NCI-H128 (cell line): ENCODE results near the gene PHLPP2.
"Not testable (repeated sequence)": the region's sequence is repeated elsewhere in the genome, so short reads cannot be mapped to it uniquely, and the experiment has no call there.

Experiments used
- DNase-seq: peaks from one replicate; lab custom pipeline; 2025; ENCODE audit not compliant: unreplicated experiment; lab: John Stamatoyannopoulos, UW

The PHLPP2 gene

DNA sequence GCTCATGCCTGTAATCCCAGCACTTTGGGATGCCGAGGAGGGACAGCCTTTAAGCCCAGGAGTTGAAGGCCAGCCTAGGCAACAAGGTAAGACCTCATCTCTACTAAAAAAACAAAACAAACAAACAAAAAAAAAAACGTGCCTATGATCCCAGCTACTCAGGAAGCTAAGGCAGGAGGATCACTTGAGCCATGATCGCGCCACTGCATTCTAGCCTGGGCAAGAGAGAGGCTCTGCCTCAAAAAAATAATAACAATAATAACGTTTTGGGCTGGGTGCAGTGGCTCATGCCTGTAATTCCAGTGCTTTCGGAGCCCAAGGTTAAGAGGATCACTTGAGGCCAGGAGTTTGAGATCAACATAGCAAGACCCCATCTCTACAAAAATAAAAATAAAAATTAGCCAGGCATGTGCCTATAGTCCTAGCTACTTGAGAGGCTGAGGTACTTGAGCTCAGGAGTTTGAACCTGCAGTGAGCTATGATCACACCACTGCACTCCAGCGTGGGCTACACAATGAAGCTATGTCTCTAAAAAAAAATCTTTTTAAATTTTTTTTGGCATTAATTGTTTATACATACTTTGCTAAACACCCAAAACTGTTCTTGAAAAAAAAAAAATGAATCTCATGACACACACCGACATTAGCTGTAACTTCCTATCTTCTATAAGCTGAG is 3.3 kb downstream of the PHLPP2 start:
- DNase-seq: no peak

DNA sequence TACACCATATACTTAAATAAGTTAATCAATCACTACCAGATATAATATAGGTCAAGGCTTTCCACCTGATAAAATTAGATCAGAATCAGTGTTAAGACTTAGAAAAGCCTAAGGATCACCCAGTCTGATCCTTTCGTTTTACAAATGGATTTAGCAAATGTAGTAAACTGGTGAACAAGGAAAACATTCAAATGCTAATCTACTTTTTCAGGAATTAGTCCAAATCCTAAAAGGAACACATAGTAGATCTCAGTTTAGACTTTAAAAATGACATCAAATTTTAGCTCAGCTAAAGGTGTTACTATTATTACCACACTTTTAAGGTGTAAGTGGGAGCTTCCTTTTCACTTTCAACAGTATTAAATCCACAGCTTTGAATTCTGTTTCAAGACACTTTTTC is 12.0 kb downstream of the PHLPP2 start:
- DNase-seq: no peak

DNA sequence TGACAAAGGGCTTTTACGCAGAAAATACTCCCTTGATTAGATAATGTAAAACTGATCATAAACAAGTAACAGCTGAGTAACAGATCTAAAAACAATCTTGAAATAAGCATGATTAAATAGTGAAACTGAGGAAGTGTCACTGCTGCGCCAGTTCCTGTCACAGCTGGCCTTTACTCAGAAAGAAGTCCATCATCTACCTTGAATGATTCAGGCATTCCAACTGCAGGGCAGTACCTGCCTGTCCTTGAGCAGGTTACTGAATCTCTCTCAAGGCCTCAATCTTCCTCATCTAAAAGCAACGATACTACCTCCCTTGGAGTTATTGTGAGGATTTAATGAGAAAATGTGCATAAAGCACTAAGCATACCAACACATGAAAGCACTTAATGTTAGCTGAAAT is 12.7 kb downstream of the PHLPP2 start:
- no peak for DNase-seq

DNA sequence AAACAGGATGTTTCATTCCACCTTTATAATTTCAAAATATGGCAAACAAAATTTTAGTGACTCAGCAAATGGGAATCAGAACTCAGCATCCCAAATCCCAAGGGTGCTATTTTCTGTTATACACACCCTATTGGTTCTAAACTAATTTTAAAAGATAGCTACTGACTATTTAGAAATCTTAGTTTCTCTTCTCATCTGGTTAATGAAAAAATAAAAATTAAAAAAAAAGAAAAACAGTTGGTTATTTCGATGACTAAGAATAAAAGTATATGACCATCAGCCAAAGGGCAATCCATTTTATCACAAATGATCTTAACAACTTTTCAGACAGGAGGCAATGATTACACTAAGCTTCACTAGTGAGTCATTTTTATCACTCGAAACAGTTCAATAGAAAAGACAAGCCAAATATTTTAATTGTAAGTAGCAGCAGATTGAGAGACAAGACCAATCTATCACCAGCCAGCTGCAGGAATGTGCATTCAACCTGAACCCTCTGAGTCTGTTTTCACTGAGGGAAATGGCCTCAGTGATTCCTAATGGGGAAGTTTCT is 15.2 kb downstream of the PHLPP2 start:
- no peak for DNase-seq

DNA sequence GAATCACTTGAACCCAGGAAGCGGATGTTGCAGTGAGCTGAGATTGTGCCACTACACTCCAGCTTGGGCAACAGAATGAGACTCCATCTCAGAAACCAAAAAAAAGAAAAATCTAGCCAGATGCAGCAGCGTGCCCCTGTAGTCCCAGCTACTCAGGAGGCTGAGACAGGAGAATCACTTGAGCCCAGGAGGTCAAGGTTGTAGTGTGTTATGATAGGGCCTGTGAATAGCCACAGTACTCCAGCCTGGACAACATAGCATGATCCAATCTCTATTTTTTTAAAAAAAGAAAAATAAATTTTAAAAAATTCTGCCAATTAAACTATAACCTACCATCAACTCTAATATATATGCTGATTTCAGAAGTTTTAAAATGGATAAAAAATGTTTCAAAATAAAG is 15.8 kb downstream of the PHLPP2 start:
- no peak for DNase-seq

DNA sequence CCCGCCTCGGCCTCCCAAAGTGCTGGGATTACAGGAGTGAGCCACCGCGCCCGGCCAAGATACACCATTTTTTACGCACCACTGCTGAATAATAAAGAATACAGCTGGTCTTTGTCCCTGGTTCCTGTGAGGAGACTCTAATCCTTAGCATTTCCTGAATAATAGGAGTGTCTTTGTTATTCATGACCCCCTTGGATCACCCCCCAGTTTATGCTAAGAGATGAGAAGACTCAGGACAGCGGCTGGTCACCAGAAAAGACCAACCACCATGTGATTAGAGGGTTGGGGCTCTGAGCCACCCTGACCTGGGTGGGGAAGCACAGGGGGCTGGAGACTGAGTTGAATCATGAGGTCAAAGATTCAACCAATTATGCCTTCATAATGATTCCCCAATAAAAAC is 17.3 kb downstream of the PHLPP2 start:
- DNase-seq: no peak

GRCh38 chr16:71706046-71706445 is 18.5 kb downstream of the PHLPP2 start:
- no peak for DNase-seq

- DNase-seq: no peak
Measured at GRCh38 chr16:71703333-71703732, 21.2 kb downstream of the PHLPP2 start.

DNA sequence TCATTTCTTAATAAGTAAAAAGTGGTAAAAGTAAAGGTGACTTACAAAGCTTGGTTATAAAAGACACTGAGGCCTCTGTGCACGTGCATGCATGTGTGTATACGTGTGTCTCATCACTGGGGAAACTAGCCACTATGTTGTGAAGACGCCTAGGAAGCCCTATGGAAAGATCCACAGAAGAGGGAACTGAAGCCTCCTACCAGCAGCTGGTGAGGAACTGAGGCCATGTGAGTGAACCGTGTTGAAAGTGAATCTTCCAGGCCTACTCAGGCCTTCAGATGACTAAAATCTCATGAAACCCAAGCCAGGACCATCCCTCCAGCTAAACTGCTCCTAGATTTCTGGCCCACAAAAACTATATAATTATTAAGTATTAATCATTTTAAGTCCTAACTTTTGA is 23.7 kb downstream of the PHLPP2 start:
- no peak for DNase-seq

- DNase-seq: no peak
Measured at GRCh38 chr16:71698491-71698890, 26.0 kb downstream of the PHLPP2 start.

DNA sequence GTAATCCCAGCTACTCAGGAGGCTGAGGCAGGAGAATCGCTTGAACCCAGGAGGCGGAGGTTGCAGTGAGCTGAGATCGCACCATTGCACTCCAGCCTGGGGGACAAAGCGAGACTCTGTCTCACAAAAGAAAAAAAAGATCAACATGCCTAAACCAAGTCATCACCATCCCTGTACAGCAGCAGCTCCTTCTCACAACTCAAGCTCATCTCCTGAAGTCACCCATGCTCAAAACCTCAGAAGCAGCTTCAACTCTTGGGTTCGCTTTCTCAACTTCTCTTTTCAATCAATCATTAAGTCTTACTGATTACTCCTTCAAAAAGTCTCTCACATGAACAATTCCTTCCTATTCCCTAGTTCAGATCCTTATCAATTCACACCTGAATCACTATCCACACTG is 31.3 kb downstream of the PHLPP2 start:
- DNase-seq: no peak

GRCh38 chr16:71689901-71690300 is 34.6 kb downstream of the PHLPP2 start:
- DNase-seq: no peak

GRCh38 chr16:71687861-71688260 is 36.6 kb downstream of the PHLPP2 start:
- DNase-seq: no peak

DNA sequence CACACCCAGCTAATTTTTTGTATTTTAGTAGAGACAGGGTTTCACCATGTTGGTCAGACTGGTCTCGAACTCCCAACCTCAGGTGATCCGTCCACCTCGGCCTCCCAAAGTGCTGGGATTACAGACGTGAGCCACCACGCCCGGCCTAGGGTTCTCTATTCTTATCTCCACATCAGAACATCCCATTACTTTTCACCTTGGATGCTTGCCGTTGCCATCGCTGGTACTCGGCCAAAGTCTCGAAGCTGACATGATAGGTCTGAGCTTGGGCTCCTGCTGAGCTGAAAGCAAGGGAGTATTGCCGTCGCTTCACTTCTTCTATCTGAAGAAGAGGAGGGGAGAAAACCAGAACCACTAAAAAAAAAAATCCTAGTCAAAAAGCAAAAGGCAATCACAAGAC is 40.2 kb downstream of the PHLPP2 start:
- DNase-seq: not testable (repeated sequence)

DNA sequence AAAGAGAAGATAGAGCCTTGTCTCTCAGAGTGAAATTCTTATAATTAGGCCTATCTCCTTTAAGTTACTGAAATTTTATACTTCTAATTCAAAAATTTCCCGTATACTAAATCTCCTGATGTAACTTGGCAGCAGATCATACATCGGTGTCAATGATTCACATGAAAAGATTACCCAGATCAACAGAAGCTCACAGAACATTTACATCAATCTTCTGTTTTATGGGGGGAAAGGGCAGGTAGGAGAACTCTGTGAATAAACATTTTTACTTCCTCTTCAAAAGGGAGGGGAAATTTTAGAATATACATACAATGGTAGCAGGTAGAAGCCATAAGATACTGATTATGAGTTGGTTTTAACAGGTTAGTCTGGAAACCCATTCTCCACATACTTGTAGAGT is 43.1 kb downstream of the PHLPP2 start:
- DNase-seq: no peak

DNA sequence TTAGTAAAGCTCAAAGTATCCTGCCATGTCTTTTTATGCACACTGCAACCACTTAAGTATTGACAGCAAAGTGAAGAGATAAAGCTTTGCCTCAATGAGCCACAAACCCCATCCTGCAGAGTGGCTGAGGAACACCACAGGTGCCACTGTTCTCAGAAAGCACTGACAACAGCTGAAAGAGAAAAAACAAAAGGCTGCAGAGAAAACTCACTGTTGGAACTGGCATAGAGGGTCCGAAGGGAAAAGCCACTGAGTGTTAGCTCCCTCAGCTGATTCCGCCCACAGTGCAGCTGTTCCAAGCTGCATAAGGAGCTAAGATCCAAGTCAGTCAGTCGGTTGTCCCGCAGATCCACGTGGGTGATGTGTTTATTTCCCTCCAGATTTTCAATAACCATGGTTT is 48.3 kb downstream of the PHLPP2 start:
- DNase-seq: no peak

- DNase-seq: no peak
Measured at GRCh38 chr16:71675380-71675779, 49.1 kb downstream of the PHLPP2 start.

DNA sequence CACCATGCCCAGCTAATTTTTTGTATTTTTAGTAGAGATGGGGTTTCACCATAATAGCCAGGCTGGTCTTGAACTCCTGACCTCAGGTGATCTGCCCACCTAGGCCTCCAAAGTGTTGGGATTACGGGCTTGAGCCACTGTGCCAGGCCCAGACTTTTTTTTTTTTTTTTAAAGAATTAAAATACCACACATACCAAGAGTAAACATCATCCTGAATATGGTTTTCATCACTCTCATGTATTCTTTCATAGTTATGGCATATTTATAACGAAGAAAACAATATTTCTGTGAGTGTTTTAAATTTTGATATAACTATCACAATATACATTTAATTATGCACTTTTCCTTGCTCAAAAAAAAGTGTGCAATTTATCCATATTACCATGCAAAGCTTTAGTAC is 50.3 kb downstream of the PHLPP2 start:
- no peak for DNase-seq

GRCh38 chr16:71673582-71673973 is 50.9 kb downstream of the PHLPP2 start:
- DNase-seq: no peak

DNA sequence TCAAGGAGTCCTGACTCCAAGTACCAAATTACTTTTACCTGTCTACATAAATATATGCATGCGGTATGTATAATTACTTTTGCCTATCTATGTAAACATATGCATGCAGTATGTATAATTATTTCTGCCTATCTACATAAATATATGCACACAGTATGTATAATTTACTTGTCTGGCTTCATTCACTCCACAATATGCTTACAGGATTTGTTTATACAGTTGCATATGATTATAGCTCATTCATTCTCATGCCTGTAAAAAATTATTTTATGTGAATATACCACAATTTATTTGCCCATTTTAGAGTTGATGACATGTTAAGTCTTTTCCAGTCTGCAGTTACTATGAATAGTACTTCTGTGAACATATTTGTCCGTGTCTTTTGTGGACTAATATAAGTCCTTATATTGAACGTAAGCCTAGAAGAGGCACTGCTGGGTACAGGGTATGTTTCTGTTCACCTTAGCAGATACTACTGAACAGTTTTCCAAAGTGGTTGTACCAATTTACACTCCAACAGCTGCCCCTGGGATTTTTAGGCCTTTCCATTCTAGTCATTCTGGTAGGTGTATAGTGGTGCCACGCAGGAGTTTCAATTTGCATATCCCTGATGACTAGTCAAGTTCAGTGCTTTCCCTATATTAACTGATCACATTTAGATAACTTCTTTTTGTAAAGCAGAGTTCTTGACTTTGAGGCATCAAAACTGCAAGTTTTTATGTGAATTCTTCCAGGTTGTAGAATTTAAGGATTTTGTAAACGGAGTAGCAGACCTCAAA is 51.5 kb downstream of the PHLPP2 start:
- DNase-seq: no peak

DNA sequence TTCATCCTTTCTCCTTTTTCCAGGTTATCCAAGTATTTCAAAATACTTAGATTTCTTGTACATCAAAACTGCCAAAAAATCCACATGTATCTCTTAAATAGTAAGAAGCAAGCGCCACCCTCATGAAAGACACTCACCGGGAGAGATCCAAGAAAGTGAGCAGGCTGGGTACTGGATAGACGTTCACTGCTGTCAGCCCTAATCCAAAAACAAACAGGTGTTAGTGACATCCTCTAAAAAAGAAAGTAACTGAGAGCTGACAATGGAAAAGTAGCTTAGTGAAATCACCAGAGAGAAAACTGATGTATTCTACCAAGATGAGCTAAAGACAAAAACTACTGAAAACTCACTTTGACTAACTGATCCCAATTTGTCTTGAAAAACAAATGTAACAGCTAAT is 52.4 kb downstream of the PHLPP2 start:
- no peak for DNase-seq

- no peak for DNase-seq
Measured at GRCh38 chr16:71671165-71671564, 53.3 kb downstream of the PHLPP2 start.

DNA sequence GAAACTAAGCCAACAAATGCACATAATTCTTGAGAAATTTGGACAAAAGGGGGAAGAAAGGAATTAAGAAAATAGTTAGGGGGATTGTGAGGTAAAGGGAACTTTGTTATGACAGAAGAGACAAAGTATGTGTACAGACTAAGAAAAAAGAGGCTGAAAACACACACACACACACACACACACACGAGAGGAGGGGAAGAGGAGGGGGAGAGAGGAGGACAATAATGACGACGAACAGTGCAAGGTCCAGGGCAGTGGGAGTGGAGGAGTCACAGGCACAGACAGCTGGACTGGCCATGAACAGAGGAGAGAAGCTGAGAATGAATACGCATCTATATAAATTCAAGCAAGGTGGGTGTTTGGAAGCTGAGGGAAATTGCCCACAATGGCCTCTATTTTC is 54.0 kb downstream of the PHLPP2 start:
- DNase-seq: no peak
